GM23248 (cell line): ENCODE data around the gene FOXP2.

Source experiments
- EZH2 ChIP-seq: fragments of 200-600 bp; sonication (generic); IDR thresholded peaks from 2 replicates; pipeline ENCODE4 v1.6.1; 2018; ENCODE audit warnings: antibody characterized with exemption, mild to moderate bottlenecking; ENCODE audit not compliant: insufficient read depth, poor library complexity, severe bottlenecking
- EZH2phosphoT487 ChIP-seq: fragments of 200-600 bp; sonication (generic); IDR thresholded peaks from 2 replicates; pipeline ENCODE4 v1.6.1; 2018; ENCODE audit warnings: antibody characterized with exemption, moderate library complexity, mild to moderate bottlenecking, low read depth; ENCODE audit not compliant: insufficient read depth

GRCh38 chr7:114645451-114645850 is 230.8 kb downstream of the FOXP2 start:
- TF ChIP-seq EZH2 (no peak), EZH2phosphoT487 (no peak)
